ENCODE data around the gene TARBP1.

The TARBP1 gene

DNA sequence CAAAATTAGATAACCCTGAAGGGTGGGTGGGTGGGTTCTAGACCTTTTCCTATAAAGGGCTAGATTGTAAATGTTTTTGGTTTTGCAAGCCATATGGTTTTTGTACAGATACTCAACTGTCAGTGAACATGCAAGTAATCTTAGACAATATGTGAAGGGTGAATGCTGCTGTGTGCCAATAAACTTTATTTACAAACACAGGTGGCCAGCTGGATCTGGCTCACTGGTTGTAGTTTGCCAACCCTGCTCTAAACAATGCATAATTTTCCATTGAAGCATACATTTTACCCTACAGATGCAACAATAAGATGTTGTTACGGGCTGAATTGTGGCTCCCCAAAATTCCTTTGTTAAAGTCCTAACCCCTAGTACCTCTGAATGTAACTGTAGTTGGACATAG is 18.6 kb upstream of the TARBP1 start:
- TF ChIP-seq CTCF (conservative IDR thresholded peaks at IDR 0.05; ENCODE audit: low read length), result no peak
- no peak for DNase-seq (ENCODE audit: low read depth)
- H3K4me3 ChIP-seq (ENCODE audit: low read length), result no peak overlapping the region

- peak overlapping the region; percentile 46 for H3K4me3 ChIP-seq (ENCODE audit: low read length)
- peak; percentile 90 for DNase-seq (ENCODE audit: low read depth)
Observed at GRCh38 chr1:234495231-234495990, 16.4 kb upstream of the TARBP1 start.

GRCh38 chr1:234494049-234494448 is 15.1 kb upstream of the TARBP1 start:
- DNase-seq (ENCODE audit: low read depth), result no peak
- TF ChIP-seq CTCF (conservative IDR thresholded peaks at IDR 0.05; ENCODE audit: low read length), result no peak
- H3K4me3 ChIP-seq (ENCODE audit: low read length), result no peak overlapping the region

More at GRCh38 chr1:234495231-234495990, 16.4 kb upstream of the TARBP1 start:
- TF ChIP-seq CTCF (conservative IDR thresholded peaks at IDR 0.05; ENCODE audit: low read length), result no peak; the same call in 1 of the 2 replicates

- no peak for TF ChIP-seq CTCF (conservative IDR thresholded peaks at IDR 0.05; ENCODE audit: low read length)
- H3K4me3 ChIP-seq (ENCODE audit: low read length), result no peak overlapping the region
- no peak for DNase-seq (ENCODE audit: low read depth)
Observed at GRCh38 chr1:234490793-234491479, 12.0 kb upstream of the TARBP1 start.

DNA sequence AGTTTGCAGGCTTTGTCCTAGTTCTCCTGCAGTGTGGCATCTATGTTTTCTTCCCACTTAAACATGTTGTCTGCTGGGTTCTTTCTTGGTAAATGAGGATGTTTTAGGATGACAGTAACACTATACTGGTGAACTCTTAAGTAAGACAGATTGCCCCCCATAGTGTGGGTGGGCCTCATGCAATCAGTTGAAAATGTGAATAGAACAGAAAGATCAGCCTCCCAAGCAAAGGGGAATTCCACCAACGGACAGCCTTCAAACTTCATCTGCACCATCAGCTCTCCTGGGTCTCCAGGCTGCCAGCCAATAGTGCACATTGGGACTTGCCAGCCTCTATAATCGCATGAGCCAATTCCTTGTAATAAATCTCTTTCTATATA is 10.7 kb upstream of the TARBP1 start:
- H3K4me3 ChIP-seq (ENCODE audit: low read length), result no peak overlapping the region
- DNase-seq (ENCODE audit: low read depth), result no peak
- TF ChIP-seq CTCF (conservative IDR thresholded peaks at IDR 0.05; ENCODE audit: low read length), result no peak

DNA sequence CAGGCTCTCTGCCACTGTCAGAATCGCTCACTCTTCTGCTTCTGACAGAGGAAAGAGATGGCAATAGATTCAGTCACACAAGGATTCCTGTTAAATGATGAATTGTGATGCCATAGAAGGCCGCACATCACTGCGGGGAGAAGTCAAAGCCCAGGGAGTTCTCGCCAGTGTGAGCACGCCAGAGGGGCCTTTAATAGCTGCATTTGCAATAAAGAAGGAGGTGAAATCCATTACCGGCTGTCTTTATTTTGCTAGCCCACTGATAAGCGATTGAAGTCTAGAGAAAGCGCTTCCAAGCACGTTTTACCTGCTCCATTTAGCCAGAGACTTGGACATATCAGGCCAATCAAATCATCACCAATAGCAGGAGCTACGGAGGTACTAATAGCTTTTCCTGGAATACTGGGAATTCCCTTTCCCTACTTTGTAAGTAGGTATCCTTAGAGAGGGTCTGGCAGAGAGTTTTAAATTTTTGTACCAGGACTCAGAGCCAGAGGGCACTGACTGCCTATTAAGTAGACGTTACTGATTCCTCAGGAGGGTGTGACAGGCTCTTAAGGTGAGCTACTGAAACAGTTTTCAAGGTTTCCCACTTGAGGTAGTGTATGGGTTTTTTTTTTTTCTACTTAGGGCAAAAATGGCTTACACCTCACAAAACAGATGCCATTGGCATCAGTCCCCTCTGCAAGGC is 10.2 kb upstream of the TARBP1 start:
- H3K4me3 ChIP-seq (ENCODE audit: low read length), result no peak overlapping the region
- DNase-seq (ENCODE audit: low read depth), result no peak
- TF ChIP-seq CTCF (conservative IDR thresholded peaks at IDR 0.05; ENCODE audit: low read length), result no peak

All from AG10803 (cell line).